Esophagus muscularis mucosa (tissue), 3 donors: ENCODE data around the gene CR2.

ENCODE experiments used
- POLR2A ChIP-seq: fragments of 450-650 bp; IDR thresholded peaks from one replicate; pipeline ENCODE4 v1.6.1; 2017; ENCODE audit warnings: antibody characterized with exemption, moderate library complexity, mild to moderate bottlenecking, low read depth
- POLR2AphosphoS5 ChIP-seq, 2 donors: sonication (generic); formaldehyde crosslinking; IDR thresholded peaks; one replicate each; pipeline ENCODE4 v1.6.1; 2017; ENCODE audit warnings: antibody characterized with exemption in 2 of 2
- TF ChIP-seq, protein P1 (sequence below), 3 experiments: fragments of 200-600 bp in 2 of 3; fragments of 450-650 bp in 1 of 3; sonication (generic) in 2 of 3; IDR thresholded peaks; one replicate each; pipeline ENCODE4 v1.5.1; 2017 to 2019; ENCODE audit warnings: antibody characterized with exemption in 3 of 3, mild to moderate bottlenecking in 2 of 3, moderate library complexity in 1 of 3

DNA sequence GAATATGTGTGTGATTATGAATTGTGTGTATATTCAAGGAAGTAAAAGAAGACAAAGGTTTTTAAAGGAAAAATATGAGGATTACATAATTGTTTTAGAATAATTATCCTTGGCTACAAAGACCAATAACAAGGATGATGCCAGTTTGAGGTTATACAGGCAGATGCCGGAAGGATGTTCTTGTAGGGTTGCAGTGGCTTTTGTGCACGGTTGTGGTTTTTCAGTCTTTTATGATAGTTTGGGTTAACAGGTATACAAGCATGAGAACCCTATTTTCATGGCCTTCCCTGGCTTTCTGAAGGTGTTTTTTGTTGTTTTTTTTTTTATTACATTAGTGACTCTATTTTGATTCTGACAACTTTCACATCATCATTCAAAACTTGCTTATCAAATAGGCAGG lies 4.9 kb downstream of the CR2 start:
- TF ChIP-seq, protein P1, sequence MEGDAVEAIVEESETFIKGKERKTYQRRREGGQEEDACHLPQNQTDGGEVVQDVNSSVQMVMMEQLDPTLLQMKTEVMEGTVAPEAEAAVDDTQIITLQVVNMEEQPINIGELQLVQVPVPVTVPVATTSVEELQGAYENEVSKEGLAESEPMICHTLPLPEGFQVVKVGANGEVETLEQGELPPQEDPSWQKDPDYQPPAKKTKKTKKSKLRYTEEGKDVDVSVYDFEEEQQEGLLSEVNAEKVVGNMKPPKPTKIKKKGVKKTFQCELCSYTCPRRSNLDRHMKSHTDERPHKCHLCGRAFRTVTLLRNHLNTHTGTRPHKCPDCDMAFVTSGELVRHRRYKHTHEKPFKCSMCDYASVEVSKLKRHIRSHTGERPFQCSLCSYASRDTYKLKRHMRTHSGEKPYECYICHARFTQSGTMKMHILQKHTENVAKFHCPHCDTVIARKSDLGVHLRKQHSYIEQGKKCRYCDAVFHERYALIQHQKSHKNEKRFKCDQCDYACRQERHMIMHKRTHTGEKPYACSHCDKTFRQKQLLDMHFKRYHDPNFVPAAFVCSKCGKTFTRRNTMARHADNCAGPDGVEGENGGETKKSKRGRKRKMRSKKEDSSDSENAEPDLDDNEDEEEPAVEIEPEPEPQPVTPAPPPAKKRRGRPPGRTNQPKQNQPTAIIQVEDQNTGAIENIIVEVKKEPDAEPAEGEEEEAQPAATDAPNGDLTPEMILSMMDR (IDR thresholded peaks at IDR 0.05), result no peak
- TF ChIP-seq POLR2AphosphoS5 (IDR thresholded peaks at IDR 0.05), result no peak
- TF ChIP-seq POLR2A, result no peak
